ENCODE measurements around the gene TYK2. TPM values are rescaled to one million over a fixed set of nuclear protein-coding genes. Genes with fewer than 3 reads are reported as not detected.
"Not testable (repeated sequence)": the region's sequence is repeated elsewhere in the genome, so short reads cannot be mapped to it uniquely, and the experiment has no call there.

TYK2 gene
- total RNA-seq, 1 donor from 2014 or later: 71.5 TPM

- not testable (repeated sequence) for DNase-seq (ENCODE audit: low spot score)
Observed at GRCh38 chr19:10377140-10377640, 3.2 kb downstream of the TYK2 start.

- no peak for DNase-seq (ENCODE audit: low spot score)
Observed at GRCh38 chr19:10374931-10375330, 5.4 kb downstream of the TYK2 start.

GRCh38 chr19:10372690-10373089 is 7.7 kb downstream of the TYK2 start:
- no peak for DNase-seq (ENCODE audit: low spot score)

GRCh38 chr19:10368101-10368803 is 12.1 kb downstream of the TYK2 start:
- DNase-seq (ENCODE audit: low spot score): no peak

GRCh38 chr19:10366950-10367512 is 13.3 kb downstream of the TYK2 start:
- DNase-seq (ENCODE audit: low spot score): not testable (repeated sequence)

GRCh38 chr19:10365518-10365917 is 14.9 kb downstream of the TYK2 start:
- no peak for DNase-seq (ENCODE audit: low spot score)

GRCh38 chr19:10364644-10365043 is 15.7 kb downstream of the TYK2 start:
- DNase-seq (ENCODE audit: low spot score): no peak

GRCh38 chr19:10363789-10364281 is 16.5 kb downstream of the TYK2 start:
- DNase-seq (ENCODE audit: low spot score): no peak

GRCh38 chr19:10362259-10362658 is 18.1 kb downstream of the TYK2 start:
- no peak for DNase-seq (ENCODE audit: low spot score)

- DNase-seq (ENCODE audit: low spot score): no peak
Observed at GRCh38 chr19:10361569-10362011, 18.8 kb downstream of the TYK2 start.

GRCh38 chr19:10356431-10356830 is 23.9 kb downstream of the TYK2 start:
- no peak for DNase-seq (ENCODE audit: low spot score)

GRCh38 chr19:10353793-10354391 is 26.5 kb downstream of the TYK2 start:
- DNase-seq (ENCODE audit: low spot score): peak; percentile 41

GRCh38 chr19:10352764-10353671 is 27.4 kb downstream of the TYK2 start:
- peak; percentile 63 for DNase-seq (ENCODE audit: low spot score)

- DNase-seq (ENCODE audit: low spot score): no peak
Observed at GRCh38 chr19:10346509-10346908, 33.9 kb downstream of the TYK2 start.

GRCh38 chr19:10344780-10345179 is 35.6 kb downstream of the TYK2 start:
- no peak for DNase-seq (ENCODE audit: low spot score)

- no peak for DNase-seq (ENCODE audit: low spot score)
Observed at GRCh38 chr19:10343495-10343894, 36.9 kb downstream of the TYK2 start.

GRCh38 chr19:10339977-10340376 is 40.4 kb downstream of the TYK2 start:
- no peak for DNase-seq (ENCODE audit: low spot score)

GRCh38 chr19:10339380-10339960 is 40.9 kb downstream of the TYK2 start, which contains the start of gene ICAM3:
ICAM3 (minus strand) TSS chr19:10339624; CDS start chr19:10339614, 10 bp downstream.
- no peak for DNase-seq (ENCODE audit: low spot score)

GRCh38 chr19:10338940-10339339 is 41.4 kb downstream of the TYK2 start:
- no peak for DNase-seq (ENCODE audit: low spot score)

GRCh38 chr19:10336725-10337124 is 43.6 kb downstream of the TYK2 start:
- not testable (repeated sequence) for DNase-seq (ENCODE audit: low spot score)

Data from umbilical cord (tissue), 2 donors.